ENCODE results near the gene ARL17B.
"Not testable (repeated sequence)": the region's sequence is repeated elsewhere in the genome, so short reads cannot be mapped to it uniquely, and the experiment has no call there.

DNA sequence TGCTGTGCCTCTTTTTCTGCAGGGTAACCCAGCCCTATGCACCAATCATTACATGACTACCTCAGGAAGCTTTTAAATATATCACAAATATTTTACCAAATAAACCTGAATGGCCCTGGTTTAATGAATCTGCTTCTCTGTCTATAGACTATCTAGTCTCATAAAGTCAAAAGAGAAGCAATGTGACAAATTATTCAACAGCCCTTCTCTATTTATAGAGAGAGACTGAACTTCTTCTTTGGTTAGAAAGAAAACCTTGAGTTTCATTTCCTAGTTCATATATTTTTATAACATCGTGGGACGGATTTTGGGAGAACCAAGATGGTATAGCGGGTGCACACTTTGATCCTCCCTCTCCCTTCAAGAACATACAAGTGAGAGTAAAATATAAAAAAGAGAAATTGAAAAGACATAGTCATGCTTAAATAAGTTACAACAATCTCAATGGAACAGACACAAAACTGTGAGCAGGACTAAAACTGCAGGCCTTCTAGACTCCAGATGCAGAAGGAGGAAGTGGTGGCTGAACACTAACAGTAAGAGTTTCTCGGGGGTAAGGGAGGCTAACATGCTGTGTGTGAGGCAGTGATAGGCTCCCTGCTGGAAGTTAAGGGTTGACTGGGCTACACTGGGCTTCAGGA lies 70.5 kb downstream of the ARL17B start:
- not testable (repeated sequence) for TF ChIP-seq CTCF (conservative IDR thresholded peaks at IDR 0.05; ENCODE audit: low read depth in 2 of 2); POLR2AphosphoS5 (IDR thresholded peaks at IDR 0.05; ENCODE audit: low read depth); ZNF331 (CRISPR knock-in tag; IDR thresholded peaks at IDR 0.05; ENCODE audit: low read depth); EZH2 (IDR thresholded peaks at IDR 0.05; ENCODE audit: low read depth, unreplicated experiment); CREB1 (CRISPR knock-in tag; IDR thresholded peaks at IDR 0.05; ENCODE audit: low read depth); JUNB (IDR thresholded peaks at IDR 0.05; ENCODE audit: unreplicated experiment); EZH2phosphoT487 (IDR thresholded peaks at IDR 0.05; ENCODE audit: unreplicated experiment)
- TF ChIP-seq, protein P1, sequence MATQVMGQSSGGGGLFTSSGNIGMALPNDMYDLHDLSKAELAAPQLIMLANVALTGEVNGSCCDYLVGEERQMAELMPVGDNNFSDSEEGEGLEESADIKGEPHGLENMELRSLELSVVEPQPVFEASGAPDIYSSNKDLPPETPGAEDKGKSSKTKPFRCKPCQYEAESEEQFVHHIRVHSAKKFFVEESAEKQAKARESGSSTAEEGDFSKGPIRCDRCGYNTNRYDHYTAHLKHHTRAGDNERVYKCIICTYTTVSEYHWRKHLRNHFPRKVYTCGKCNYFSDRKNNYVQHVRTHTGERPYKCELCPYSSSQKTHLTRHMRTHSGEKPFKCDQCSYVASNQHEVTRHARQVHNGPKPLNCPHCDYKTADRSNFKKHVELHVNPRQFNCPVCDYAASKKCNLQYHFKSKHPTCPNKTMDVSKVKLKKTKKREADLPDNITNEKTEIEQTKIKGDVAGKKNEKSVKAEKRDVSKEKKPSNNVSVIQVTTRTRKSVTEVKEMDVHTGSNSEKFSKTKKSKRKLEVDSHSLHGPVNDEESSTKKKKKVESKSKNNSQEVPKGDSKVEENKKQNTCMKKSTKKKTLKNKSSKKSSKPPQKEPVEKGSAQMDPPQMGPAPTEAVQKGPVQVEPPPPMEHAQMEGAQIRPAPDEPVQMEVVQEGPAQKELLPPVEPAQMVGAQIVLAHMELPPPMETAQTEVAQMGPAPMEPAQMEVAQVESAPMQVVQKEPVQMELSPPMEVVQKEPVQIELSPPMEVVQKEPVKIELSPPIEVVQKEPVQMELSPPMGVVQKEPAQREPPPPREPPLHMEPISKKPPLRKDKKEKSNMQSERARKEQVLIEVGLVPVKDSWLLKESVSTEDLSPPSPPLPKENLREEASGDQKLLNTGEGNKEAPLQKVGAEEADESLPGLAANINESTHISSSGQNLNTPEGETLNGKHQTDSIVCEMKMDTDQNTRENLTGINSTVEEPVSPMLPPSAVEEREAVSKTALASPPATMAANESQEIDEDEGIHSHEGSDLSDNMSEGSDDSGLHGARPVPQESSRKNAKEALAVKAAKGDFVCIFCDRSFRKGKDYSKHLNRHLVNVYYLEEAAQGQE (IDR thresholded peaks at IDR 0.05; ENCODE audit: unreplicated experiment) = not testable (repeated sequence)

All from GM23338 (cell line).